Stimulated activated naive CD8-positive, alpha-beta T cell treated with anti-CD3 and anti-CD28 coated beads, Interleukin-15, Interleukin-2, amounts not matched to agents 100 ng/mL and 50 ng/mL, for 24 hours (primary cell): ENCODE measurements around the gene ARHGEF7.

Experiments
- H3K27ac Mint-ChIP-seq: one replicate; pipeline ENCODE4 v1.8.0; 2021; ENCODE audit warnings: mild to moderate bottlenecking, mixed read lengths
- H3K27me3 Mint-ChIP-seq: one replicate; pipeline ENCODE4 v1.8.0; 2021; ENCODE audit warnings: mixed read lengths
- H3K36me3 Mint-ChIP-seq: one replicate; pipeline ENCODE4 v1.8.0; 2021; ENCODE audit warnings: low read depth, mixed read lengths
- H3K4me1 Mint-ChIP-seq: one replicate; pipeline ENCODE4 v1.8.0; 2021; ENCODE audit warnings: low read depth, mixed read lengths
- H3K4me3 Mint-ChIP-seq: one replicate; pipeline ENCODE4 v1.8.0; 2021; ENCODE audit warnings: mild to moderate bottlenecking, mixed read lengths
- H3K9me3 Mint-ChIP-seq: one replicate; pipeline ENCODE4 v1.8.0; 2021; ENCODE audit warnings: mixed read lengths

ARHGEF7 gene

DNA sequence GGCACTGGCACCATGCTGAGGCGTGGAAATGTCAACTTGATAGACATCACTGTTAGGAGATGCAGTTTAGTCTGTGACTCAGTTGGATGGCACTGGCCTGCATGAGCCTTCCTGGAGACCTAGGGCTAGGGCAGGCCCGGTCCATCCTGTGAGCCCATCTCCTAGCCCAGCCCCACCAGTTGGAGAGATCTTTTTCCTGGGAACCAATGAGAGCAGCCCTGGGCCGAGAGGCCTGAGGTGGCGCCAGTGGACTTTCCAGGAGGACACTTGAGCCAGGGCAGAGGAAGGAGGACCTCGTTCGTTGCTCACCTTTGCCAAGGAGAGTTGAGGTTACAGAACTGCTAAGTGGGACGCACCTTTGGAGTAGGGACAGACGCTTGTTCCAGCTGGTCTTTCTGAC is 104.8 kb downstream of the ARHGEF7 start:
- Mint-ChIP-seq H3K4me3 (no peak overlapping the region), H3K36me3 (peaks cover 15% of the 10 kb centered on the region), H3K27ac (no peak overlapping the region), H3K9me3 (no peaks in the 10 kb centered on the region), H3K4me1 (peaks cover 25% of the 10 kb centered on the region), H3K27me3 (no peaks in the 10 kb centered on the region)

DNA sequence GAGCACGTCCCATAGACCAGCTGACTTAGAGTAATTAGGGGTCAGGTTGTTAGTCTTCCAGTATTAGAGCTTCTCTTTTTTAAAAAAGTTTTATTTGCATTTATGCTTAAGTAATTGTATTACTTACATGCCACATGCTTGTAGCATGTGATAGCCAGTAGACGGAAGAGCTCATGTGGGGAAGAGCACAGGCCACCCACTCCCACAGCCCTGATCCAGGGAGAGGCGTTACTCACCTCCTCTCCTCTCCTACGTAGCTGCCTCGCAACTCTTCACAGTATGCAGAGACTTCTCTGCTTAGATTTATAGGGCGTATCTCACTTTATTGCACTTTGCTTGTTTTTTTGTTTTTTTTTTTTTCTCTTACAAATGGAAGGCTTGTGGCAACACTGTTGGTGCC is 110.1 kb downstream of the ARHGEF7 start:
- H3K36me3 Mint-ChIP-seq, result peaks cover 31% of the 10 kb centered on the region
- no peak overlapping the region for H3K27ac Mint-ChIP-seq
- H3K4me3 Mint-ChIP-seq, result no peak overlapping the region
- no peaks in the 10 kb centered on the region for H3K9me3 Mint-ChIP-seq
- H3K4me1 Mint-ChIP-seq, result peaks cover 37% of the 10 kb centered on the region
- H3K27me3 Mint-ChIP-seq, result no peaks in the 10 kb centered on the region

DNA sequence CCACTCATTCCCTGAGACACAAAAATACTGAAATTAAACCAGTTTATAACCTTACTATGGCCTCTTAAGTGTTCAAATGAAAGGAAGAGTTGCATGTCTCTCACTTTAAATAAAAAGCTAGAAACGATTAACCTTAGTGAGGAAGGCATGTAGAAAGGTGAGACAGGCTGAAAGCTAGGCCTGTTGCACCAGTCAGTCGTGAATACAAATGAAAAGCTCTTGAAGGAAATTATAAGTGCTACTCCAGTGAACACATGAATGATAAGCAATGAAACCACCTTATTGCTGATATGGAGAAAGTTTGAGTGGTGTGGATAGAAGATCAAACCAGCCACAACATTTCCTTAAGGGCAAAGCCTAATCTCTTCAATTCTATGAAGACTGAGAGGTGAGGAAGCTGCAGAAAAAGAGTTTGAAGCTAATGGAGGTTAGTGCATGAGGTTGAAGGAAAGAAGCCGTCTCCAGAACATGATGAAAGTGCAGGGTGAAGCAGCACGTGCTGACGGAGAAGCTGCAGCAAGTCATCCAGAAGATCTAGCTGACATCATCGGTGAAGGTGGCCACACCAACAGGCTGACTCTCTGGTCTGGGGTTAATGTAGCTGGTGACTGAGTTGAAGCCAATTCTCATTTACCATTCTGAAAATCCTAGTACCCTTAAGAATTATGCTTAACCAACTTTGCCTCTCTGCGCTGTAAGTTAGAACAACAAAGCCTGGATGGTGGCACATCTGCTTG is 110.9 kb downstream of the ARHGEF7 start:
- Mint-ChIP-seq H3K4me3 (no peak overlapping the region), H3K9me3 (no peaks in the 10 kb centered on the region), H3K27ac (no peak overlapping the region), H3K4me1 (peaks cover 37% of the 10 kb centered on the region), H3K36me3 (peaks cover 31% of the 10 kb centered on the region), H3K27me3 (no peaks in the 10 kb centered on the region)

DNA sequence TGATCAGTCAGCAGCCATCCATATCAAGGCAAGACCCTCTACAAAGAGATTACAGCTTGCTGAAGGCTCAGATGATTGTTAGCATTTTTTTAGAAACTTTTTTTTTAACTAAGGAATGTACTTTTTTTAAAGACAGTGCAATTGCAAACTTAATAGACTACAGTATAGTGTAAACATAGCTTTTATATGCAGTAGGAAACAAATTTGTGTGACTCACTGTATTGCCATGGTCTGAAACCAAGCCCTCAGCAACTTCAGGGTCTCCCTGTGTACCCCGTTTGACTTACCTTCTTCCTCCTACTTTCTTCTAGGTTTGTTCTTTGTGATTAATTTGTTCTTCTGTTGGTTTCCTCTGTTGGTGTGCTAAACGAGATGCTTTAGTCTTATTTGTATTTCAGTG is 112.3 kb downstream of the ARHGEF7 start:
- Mint-ChIP-seq H3K9me3 (no peaks in the 10 kb centered on the region), H3K36me3 (peaks cover 35% of the 10 kb centered on the region), H3K4me3 (no peak overlapping the region), H3K4me1 (peaks cover 37% of the 10 kb centered on the region), H3K27ac (no peak overlapping the region), H3K27me3 (no peaks in the 10 kb centered on the region)

DNA sequence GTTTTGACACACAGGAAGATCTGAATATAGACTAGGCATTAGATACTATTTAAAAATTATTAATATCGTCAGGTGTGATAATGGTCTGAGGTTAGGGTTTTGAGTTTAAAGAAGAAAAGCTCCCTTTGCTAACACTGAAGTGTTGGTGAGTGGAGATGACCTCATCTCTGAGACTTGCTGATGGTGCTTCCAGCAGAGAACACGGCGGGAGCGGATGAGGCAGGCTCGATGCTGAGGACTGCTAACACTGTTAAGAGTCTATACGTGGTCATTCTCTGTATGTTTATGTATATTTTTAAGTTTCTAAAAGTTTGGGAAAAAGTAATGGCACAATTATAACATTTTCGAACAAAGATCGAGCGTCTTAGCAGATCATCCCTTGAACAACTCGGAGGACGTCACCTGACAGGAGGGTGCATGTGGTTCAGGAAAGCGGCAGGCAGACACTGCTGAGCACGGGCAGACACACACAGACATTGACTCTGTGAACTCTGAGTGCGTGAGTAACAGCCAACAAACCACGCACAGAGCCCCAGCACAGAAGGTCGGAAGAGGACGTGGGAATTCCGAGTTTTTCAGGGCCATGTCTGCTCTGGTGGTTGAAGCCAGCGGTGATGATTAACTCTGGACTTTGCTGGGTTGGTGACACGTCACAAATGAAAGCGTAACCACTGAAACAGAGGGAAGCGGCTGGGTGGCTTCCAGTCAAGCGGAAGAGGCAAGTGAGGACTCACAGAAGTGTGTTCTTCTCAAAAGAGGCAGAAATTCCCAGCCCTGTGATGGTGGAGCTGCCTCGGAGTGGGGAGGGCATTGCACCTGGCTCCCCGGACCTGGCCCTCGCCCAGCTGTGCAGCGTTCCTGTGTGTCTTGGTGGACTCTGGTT is 113.4 kb downstream of the ARHGEF7 start:
- Mint-ChIP-seq H3K27ac (no peak overlapping the region), H3K9me3 (no peaks in the 10 kb centered on the region), H3K36me3 (peaks cover 46% of the 10 kb centered on the region), H3K4me1 (peaks cover 26% of the 10 kb centered on the region), H3K4me3 (no peak overlapping the region), H3K27me3 (no peaks in the 10 kb centered on the region)

DNA sequence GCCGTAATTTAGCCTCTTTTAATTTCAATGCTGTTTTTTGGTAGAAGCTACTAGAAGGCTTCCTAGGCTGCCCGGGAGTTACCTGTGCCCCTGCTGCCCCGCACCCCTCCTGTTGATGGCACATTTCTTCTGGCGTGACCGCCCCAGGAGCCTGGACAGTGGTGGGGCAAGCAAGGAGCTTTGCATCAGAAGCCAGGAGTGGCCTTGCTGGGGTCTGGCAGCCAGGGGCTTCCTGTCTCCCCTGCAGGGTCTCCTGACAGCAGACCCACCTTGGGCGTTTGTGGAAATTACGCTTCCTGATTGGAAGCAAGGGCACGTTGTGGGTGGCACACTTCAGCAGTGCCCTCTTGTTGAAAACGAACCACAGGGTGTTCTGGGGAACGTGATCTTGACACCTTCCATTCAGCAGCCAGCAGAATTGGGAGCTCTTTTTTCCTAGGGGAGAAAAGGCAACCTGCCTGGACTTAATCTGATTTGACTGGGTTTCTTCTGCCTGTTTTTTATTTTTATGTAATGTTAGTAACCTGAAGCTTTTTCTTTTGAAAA is 115.3 kb downstream of the ARHGEF7 start:
- H3K4me1 Mint-ChIP-seq, result peaks cover 20% of the 10 kb centered on the region
- no peaks in the 10 kb centered on the region for H3K9me3 Mint-ChIP-seq
- H3K4me3 Mint-ChIP-seq, result no peak overlapping the region
- H3K27ac Mint-ChIP-seq, result no peak overlapping the region
- H3K36me3 Mint-ChIP-seq, result peaks cover 59% of the 10 kb centered on the region
- H3K27me3 Mint-ChIP-seq, result no peaks in the 10 kb centered on the region

DNA sequence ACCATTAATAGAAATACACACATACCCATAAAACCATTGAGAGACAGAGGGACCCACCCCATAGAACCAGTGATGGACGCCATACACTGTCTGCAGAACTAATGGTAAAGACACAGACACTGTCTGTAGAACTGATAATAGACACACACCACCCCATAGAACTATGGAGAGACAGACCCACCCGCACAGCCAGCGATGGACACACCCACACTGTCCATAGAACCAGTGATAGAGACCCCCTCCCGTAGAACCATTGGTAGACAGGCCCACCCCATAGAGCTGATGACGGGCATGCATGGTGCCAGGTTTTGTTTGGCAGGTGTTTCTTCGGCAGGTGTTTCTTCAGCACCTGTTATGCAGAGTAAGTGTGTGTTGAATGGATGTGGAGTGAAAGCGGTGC is 117.1 kb downstream of the ARHGEF7 start:
- Mint-ChIP-seq H3K36me3 (peaks cover 60% of the 10 kb centered on the region), H3K4me1 (peaks cover 4% of the 10 kb centered on the region), H3K27me3 (no peaks in the 10 kb centered on the region), H3K27ac (no peak overlapping the region), H3K9me3 (no peaks in the 10 kb centered on the region), H3K4me3 (no peak overlapping the region)

DNA sequence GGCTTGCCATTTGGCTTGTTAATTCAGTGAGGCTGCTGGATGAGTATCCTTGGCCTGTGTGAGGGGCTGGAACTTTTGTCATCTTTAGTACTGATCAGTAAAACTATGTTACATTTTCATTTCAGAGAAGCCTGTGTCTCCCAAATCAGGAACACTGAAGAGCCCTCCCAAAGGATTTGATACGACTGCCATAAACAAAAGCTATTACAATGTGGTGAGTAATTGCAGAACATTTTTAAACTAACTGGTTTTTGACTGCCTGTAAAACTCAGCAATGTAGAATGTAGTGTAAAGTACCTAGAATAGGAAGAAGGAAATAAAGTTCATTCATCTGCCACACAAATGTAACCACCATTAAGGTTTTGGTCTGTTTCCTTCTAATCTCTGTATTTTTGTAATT is 118.0 kb downstream of the ARHGEF7 start:
- Mint-ChIP-seq H3K9me3 (no peaks in the 10 kb centered on the region), H3K36me3 (peaks cover 59% of the 10 kb centered on the region), H3K4me3 (no peak overlapping the region), H3K27ac (no peak overlapping the region), H3K27me3 (no peaks in the 10 kb centered on the region), H3K4me1 (no peaks in the 10 kb centered on the region)

DNA sequence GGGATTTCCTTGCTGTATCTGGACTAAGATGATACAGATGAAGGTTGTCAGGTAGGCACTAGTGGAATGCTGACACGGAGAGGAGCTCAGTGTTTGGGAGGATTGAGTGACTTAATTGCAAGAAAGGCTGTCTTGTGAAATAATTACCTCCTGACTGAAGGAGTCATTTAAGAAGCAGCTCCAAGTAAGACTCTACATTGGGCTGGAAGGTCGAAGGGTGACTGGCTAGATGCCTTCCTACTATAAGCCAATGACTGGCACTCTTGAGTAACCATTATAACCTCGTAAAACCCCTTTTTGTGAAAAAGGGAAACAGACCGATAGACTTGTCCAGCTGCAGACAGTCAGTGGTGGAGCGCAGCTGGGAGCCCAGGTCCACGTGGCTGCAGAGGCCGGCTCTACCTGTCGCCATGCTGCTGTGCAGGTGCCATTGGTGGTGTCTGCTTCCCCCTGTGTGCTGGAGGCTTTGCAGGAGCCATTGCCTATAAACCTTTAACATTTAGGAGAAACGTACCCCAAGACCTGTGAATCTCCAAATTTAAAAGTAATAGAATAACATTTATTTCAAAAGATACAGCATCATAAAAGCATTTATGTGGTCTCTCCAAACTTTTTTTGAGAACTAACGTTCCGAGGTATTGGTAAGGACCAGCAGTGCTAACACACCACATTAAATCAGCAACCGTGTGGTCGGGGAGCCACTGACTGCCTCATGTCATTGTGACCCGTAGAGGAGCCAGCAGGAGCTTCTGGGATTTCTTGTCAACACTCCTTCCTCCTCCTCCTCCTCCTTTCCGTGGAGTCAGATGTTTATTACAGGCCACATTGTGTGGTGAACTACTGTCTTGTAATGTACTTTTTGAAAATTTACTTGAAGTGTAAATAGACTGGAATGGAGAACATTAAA is 124.9 kb downstream of the ARHGEF7 start:
- Mint-ChIP-seq H3K36me3 (peaks cover 71% of the 10 kb centered on the region), H3K4me1 (no peaks in the 10 kb centered on the region), H3K9me3 (no peaks in the 10 kb centered on the region), H3K27ac (no peak overlapping the region), H3K27me3 (no peaks in the 10 kb centered on the region), H3K4me3 (no peak overlapping the region)

DNA sequence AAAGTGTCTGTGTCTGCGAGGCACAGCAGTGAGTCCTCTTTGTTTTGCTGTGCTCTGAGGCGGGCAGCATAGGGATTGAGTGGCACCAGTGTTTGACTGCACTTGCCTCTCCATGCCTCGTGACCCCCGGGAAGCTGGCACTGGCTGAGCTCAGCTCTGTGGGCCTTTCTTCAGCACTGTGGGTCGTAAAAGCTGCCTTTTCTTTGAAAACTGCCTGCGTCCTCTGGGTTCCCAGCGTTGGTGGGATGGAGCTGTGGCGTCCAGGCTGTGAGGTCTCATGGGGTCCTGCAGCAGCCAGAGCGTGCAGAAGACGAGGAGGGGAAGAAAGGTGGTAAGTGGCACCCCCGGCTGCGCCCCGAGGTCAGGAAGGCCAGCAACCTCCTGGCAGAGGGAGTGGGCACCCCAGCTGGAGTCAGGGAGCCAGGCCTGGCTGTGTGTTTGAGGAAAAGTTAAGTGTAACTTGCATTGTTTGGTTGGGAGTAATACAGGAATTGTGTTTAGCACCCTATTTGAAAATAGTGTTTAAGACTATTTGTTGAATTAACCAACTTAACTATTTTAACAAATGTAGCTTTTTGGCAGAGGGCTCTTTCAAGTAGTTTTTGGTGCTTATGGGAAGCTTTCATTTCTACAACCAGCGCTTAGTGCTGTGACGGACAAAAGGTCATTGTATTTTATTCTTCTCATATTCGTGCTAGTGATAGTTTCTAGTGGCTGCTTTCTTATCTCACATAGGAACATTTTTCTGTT is 126.1 kb downstream of the ARHGEF7 start:
- Mint-ChIP-seq H3K4me3 (no peak overlapping the region), H3K27me3 (no peaks in the 10 kb centered on the region), H3K27ac (no peak overlapping the region), H3K9me3 (no peaks in the 10 kb centered on the region), H3K4me1 (peaks cover 6% of the 10 kb centered on the region), H3K36me3 (peaks cover 76% of the 10 kb centered on the region)

DNA sequence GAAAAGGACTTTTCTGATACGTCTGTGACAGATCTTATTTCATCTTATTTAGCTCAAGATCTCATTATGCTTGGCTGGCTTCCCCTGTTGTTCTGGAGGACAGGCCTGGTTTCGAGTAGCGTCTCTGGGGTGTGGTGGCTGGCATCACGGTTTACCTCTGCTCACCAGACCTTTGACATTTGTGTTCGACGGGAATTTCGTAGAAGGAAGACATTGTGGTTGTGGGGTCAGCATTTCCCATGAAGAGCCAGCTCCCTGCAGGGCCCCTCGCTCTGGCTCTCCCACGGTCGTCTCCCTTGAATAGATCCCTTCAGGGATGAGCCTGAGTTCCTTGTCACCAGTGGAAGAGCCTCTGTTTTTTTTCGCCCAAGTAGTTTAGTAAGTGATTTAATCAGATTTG is 126.8 kb downstream of the ARHGEF7 start:
- Mint-ChIP-seq H3K27me3 (no peaks in the 10 kb centered on the region), H3K4me3 (no peak overlapping the region), H3K4me1 (peaks cover 6% of the 10 kb centered on the region), H3K27ac (no peak overlapping the region), H3K9me3 (no peaks in the 10 kb centered on the region), H3K36me3 (peaks cover 79% of the 10 kb centered on the region)

DNA sequence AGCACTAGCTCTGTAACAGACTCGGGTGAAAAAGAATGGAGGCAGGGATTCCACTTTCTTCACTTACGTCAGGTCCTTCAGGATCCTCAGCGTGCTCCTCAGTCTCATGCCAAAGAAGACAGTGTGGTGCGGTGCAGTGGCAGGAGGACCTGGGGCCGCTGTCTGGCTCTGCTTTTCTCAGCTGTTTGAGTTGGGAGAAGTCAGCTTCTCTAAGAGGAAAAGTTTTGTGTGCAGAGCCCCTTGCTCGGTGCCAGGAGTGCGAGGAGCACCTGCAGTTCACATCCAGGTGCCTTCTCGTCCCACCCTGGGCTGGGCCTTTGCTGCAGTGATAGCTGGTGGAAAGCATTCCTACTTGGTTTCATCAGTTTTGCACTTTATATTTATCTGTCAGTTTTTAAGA is 127.5 kb downstream of the ARHGEF7 start:
- peaks cover 6% of the 10 kb centered on the region for H3K4me1 Mint-ChIP-seq
- H3K36me3 Mint-ChIP-seq, result peaks cover 79% of the 10 kb centered on the region
- H3K9me3 Mint-ChIP-seq, result no peaks in the 10 kb centered on the region
- no peak overlapping the region for H3K4me3 Mint-ChIP-seq
- no peak overlapping the region for H3K27ac Mint-ChIP-seq
- no peaks in the 10 kb centered on the region for H3K27me3 Mint-ChIP-seq

DNA sequence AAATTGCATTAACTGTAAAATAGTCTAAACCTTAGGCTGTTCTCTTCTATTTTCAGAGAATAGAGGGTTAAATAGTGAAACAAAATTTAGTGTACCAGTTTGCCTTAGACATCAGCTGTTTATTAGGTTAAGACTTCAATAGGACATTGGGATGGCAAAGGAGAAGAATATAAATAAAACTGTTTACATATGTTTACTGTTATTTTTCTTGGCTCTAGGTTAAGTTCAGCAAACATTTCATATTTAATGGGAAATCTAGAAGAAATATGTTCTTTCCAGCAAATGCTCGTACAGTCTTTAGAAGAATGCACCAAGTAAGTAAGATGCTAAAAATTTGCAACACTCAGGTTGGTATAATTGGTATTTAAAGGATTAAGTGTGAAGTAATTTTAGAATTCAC is 128.9 kb downstream of the ARHGEF7 start:
- Mint-ChIP-seq H3K4me3 (no peak overlapping the region), H3K4me1 (peaks cover 6% of the 10 kb centered on the region), H3K27me3 (no peaks in the 10 kb centered on the region), H3K9me3 (no peaks in the 10 kb centered on the region), H3K27ac (no peak overlapping the region), H3K36me3 (peaks cover 83% of the 10 kb centered on the region)
